Pancreas (tissue), 10 donors: ENCODE measurements around the gene BPIFB6. TPM values are rescaled to one million over a fixed set of nuclear protein-coding genes. Genes with fewer than 3 reads are reported as not detected.

ENCODE experiments used
- ATAC-seq, 4 donors: fragments of 200-7000 bp; cut with Tn5 transposase; one replicate each; pipeline versions ENCODE4 v1.8.0 to v1.9.1; 2020; ENCODE audit warnings: mild to moderate bottlenecking in 4 of 4, moderate library complexity in 4 of 4
- DNase-seq, 6 donors: peaks; one replicate each; pipeline ENCODE4 v3.0.0-alpha.2; 2020
- FAIRE-seq: peaks from 2 replicates; lab custom pipeline; 2012; peaks lifted over from hg19 to GRCh38; lab: Jason Lieb, UNC
- H3K27ac ChIP-seq, 4 donors: fragments of 200-600 bp; sonication (generic); 1 replicate in 3 of 4; 2 replicates in 1 of 4; pipeline versions ENCODE4 v1.5.0 to v1.8.0; 2020
- H3K27me3 ChIP-seq, 4 donors: fragments of 200-600 bp; one replicate each; pipeline ENCODE4 v1.8.0; 2021
- H3K36me3 ChIP-seq, 3 donors: fragments of 200-600 bp; sonication (generic) in 1 of 3; one replicate each; pipeline versions ENCODE4 v1.5.0 to v1.8.0; 2020 to 2021
- H3K4me1 ChIP-seq, 3 donors: fragments of 200-600 bp; one replicate each; pipeline ENCODE4 v1.8.0; 2021
- H3K4me3 ChIP-seq, 4 donors: fragments of 200-600 bp; sonication (generic) in 2 of 4; one replicate each; pipeline versions ENCODE4 v1.5.0 to v1.8.0; 2020 to 2021
- H3K9me3 ChIP-seq, 4 donors: fragments of 200-600 bp; one replicate each; pipeline ENCODE4 v1.8.0; 2021
- CTCF ChIP-seq, 4 donors: fragments of 200-600 bp; sonication (generic) in 3 of 4; IDR thresholded peaks; one replicate each; pipeline versions ENCODE4 v1.5.0 to v1.8.0; 2021; ENCODE audit warnings: antibody characterized with exemption in 4 of 4
- WGBS, 2 donors: extraction: QIAGEN DNeasy Blood & Tissue Kit; methylation state at CpG; one replicate each; pipeline ENCODE4 v1.1.7; 2013; 5-methylcytosine and 5-hydroxymethylcytosine counted together
- intact Hi-C, 3 donors: fragments of 100-400 bp; cut with DNase I; formaldehyde crosslinking; loops; one replicate each; pipeline versions ENCODE4 v1.11.1 to v1.14.2; 2022
- polyA plus RNA-seq, 2 donors: library from polyadenylated mRNA; stranded (reverse); fragments of 200-250 nt; gene quantifications; one replicate each; pipeline ENCODE4 v1.2.3, GENCODE V29; 2013
- total RNA-seq, 6 donors: library from RNA; stranded (reverse); fragmentation: NEBNext Ultra II Directional in 4 of 6; extraction: Animal tissue kit (Norgen Biotek cat#: 25700) in 4 of 6; gene quantifications; one replicate each; pipeline versions ENCODE4 v1.2.1 to v1.2.4, GENCODE V29; 2021 to 2023
- donor health status: healthy with polysubstance abuse.
- donor health status: DM: no; HTN: no; CAD: no; lungs with moderate emphysema.
- donor health status: DM: no; HTN: no; CAD: no.
- donor health status: control.
- donor health status: control.
- donor health status: Bipolar disorder and iron deficiency.
- donor health status: DM: yes; HTN: yes; CAD: no.
- donor health status: DM: no; HTN: no; CAD: no.
- donor health status: DM: no; HTN: no; CAD: no.
- donor health status: DM: yes; HTN: yes; CAD: no.

The BPIFB6 gene
- total and polyA plus RNA-seq, 8 donors = not detected

DNA sequence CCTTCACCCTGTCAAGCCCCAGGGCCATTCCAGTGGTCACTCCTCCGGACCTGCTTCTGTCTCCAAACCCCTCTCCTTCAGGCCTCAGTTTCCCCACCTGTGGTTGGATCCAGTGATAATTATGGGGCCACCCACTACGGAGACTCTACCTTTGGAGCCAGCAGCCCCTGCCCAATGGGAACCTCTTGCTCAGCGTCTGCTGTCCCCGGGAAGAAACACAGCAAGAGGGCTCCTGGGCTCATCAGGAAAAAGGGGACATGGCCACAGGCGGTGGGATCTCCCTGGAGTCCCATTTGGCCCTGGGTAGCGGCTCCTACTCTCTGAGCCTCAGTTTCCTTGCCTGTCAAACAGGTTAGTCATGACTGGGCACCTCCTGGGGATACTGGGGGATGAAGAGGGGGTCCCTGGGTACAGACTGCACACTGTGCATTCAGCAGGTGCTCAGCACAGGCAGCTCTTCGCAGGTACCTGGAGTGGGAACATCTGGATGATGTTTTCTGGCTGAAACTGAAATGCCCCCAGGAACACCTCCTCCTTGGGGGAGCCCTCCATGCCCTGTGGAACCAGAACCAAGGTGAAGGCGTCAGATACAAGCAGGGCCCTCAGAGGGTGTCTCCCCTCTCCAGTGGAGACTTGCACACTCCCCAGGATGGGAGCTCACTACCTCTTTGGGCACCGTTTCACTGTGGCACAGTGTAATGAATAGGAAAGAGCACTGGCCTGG, 46.7 kb upstream of the BPIFB6 start:
- WGBS, 2 donors = 61 to 76% methylated on average over 9 of the region's 9 CpGs
- intact Hi-C loops = no loop called here
- Histone ChIP-seq H3K27me3 (no peaks in the 10 kb centered on the region), H3K27ac (no peak overlapping the region), H3K4me3 (no peak overlapping the region), H3K36me3 (no peaks in the 10 kb centered on the region), H3K4me1 (no peaks in the 10 kb centered on the region), H3K9me3 (no peaks in the 10 kb centered on the region)
- no peak for FAIRE-seq
- peak in 1 of 6 donors; percentile 13 for DNase-seq
- TF ChIP-seq CTCF (IDR thresholded peaks at IDR 0.05) = no peak
- no peak for ATAC-seq

DNA sequence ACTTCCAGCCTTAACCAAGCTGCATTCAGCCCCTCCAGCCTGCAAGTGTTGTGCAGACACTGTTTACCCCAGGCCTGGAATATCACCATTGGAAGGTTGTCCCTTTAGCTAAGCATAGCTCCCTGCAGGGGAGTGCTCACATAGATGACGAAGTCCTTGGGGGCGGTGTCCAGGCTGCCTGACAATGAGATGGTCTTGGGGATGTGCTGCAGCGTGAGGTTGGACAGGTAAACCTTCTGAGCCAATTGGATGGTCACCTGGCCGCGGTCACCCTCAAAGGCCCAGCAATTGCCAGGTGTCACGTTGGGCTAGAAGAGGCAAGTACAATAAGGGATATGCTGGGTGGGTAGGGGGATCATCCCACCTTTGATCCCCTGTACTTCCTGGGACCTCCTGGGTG, 45.9 kb upstream of the BPIFB6 start:
- H3K27ac ChIP-seq = no peak overlapping the region
- no peak overlapping the region for H3K4me3 ChIP-seq
- WGBS, 2 donors = 65 to 80% methylated on average over 6 of the region's 6 CpGs
- no peak for FAIRE-seq
- DNase-seq = no peak
- no peak for ATAC-seq
- H3K36me3 ChIP-seq = no peaks in the 10 kb centered on the region
- H3K4me1 ChIP-seq = no peaks in the 10 kb centered on the region
- H3K9me3 ChIP-seq = no peaks in the 10 kb centered on the region
- TF ChIP-seq CTCF (IDR thresholded peaks at IDR 0.05) = no peak
- H3K27me3 ChIP-seq = no peaks in the 10 kb centered on the region
- intact Hi-C loops = no loop called here

GRCh38 chr20:32986331-32986966, 45.0 kb upstream of the BPIFB6 start:
- TF ChIP-seq CTCF (IDR thresholded peaks at IDR 0.05) = no peak
- WGBS, 2 donors = 61 to 71% methylated on average over 14 to 18 of the region's 18 CpGs
- Histone ChIP-seq H3K36me3 (no peaks in the 10 kb centered on the region), H3K27ac (no peak overlapping the region), H3K27me3 (no peaks in the 10 kb centered on the region), H3K4me3 (no peak overlapping the region), H3K4me1 (no peaks in the 10 kb centered on the region), H3K9me3 (no peaks in the 10 kb centered on the region)
- intact Hi-C loops = no loop called here
- FAIRE-seq (no peak), DNase-seq (peak in 1 of 6 donors; percentile 22), ATAC-seq (no peak)

- no peak for FAIRE-seq
- H3K4me3 ChIP-seq = no peak overlapping the region
- H3K27ac ChIP-seq = no peak overlapping the region
- no peak for TF ChIP-seq CTCF (IDR thresholded peaks at IDR 0.05)
- no peak for DNase-seq
- H3K36me3 ChIP-seq = no peaks in the 10 kb centered on the region
- no peak for ATAC-seq
- H3K27me3 ChIP-seq = no peaks in the 10 kb centered on the region
- no peaks in the 10 kb centered on the region for H3K9me3 ChIP-seq
- no peaks in the 10 kb centered on the region for H3K4me1 ChIP-seq
- WGBS, 2 donors = 71 to 74% methylated on average over 11 of the region's 11 CpGs
- intact Hi-C loops = no loop called here
Measured at GRCh38 chr20:32987044-32987825, 44.2 kb upstream of the BPIFB6 start.
